Left ventricle myocardium superior (tissue), 1 donor: ENCODE measurements around the gene LINGO1. TPM values are rescaled to one million over a fixed set of nuclear protein-coding genes. Genes with fewer than 3 reads are reported as not detected.

ENCODE experiments used
- ATAC-seq: fragments of 200-7000 bp; cut with Tn5 transposase; one replicate; pipeline ENCODE4 v1.9.1; 2020; ENCODE audit warnings: mild to moderate bottlenecking, moderate library complexity
- DNase-seq: peaks from one replicate; pipeline ENCODE4 v3.0.0-alpha.2; 2020
- intact Hi-C: fragments of 100-400 bp; cut with micrococcal nuclease; formaldehyde crosslinking; loops from one replicate; pipeline ENCODE4 v1.11.0; 2022
- total RNA-seq: library from RNA; stranded (reverse); fragmentation: NEBNext Ultra II Directional; extraction: Animal tissue kit (Norgen Biotek cat#: 25700); gene quantifications from one replicate; pipeline ENCODE4 v1.2.1, GENCODE V29; 2021
- donor health status: DM: no; HTN: yes; CAD: no; lungs with severe emphysema.

LINGO1 gene
- total RNA-seq, 1 donor from 2014 or later: 1.7 TPM

- intact Hi-C loops: no loop called here
- DNase-seq (no peak), ATAC-seq (no peak)
These were observed 53.1 kb downstream of the LINGO1 start for GRCh38 chr15:77579498-77580188.

- intact Hi-C loops: no loop called here
- DNase-seq (no peak), ATAC-seq (no peak)
These were observed 53.9 kb downstream of the LINGO1 start for GRCh38 chr15:77578641-77579372.

GRCh38 chr15:77577366-77577950 is 55.3 kb downstream of the LINGO1 start:
- DNase-seq (no peak), ATAC-seq (no peak)
- intact Hi-C loops: no loop called here

GRCh38 chr15:77576538-77576937 is 56.2 kb downstream of the LINGO1 start:
- DNase-seq (no peak), ATAC-seq (no peak)
- intact Hi-C loops: no loop called here

- ATAC-seq: no peak
- intact Hi-C loops: no loop called here
- no peak for DNase-seq
These were observed 57.3 kb downstream of the LINGO1 start for GRCh38 chr15:77575203-77575934.

- DNase-seq (no peak), ATAC-seq (no peak)
- intact Hi-C loops: no loop called here
These were observed 58.0 kb downstream of the LINGO1 start for GRCh38 chr15:77574521-77575202.

- DNase-seq (no peak), ATAC-seq (no peak)
- intact Hi-C loops: no loop called here
These were observed 58.9 kb downstream of the LINGO1 start for GRCh38 chr15:77573802-77574201.

- intact Hi-C loops: no loop called here
- ATAC-seq (no peak), DNase-seq (no peak)
These were observed 60.5 kb downstream of the LINGO1 start for GRCh38 chr15:77572186-77572585.

GRCh38 chr15:77571741-77572140 is 61.0 kb downstream of the LINGO1 start:
- intact Hi-C loops: no loop called here
- ATAC-seq (no peak), DNase-seq (no peak)

GRCh38 chr15:77571181-77571580 is 61.5 kb downstream of the LINGO1 start:
- no peak for DNase-seq
- no peak for ATAC-seq
- intact Hi-C loops: no loop called here

GRCh38 chr15:77569729-77570125 is 63.0 kb downstream of the LINGO1 start:
- peak; percentile 52 for ATAC-seq
- DNase-seq: no peak
- intact Hi-C loops: no loop called here

GRCh38 chr15:77568973-77569728 is 63.6 kb downstream of the LINGO1 start:
- peak; percentile 59 for ATAC-seq
- no peak for DNase-seq
- intact Hi-C loops: no loop called here

- intact Hi-C loops: no loop called here
- no peak for DNase-seq
- no peak for ATAC-seq
These were observed 64.4 kb downstream of the LINGO1 start for GRCh38 chr15:77568014-77568972.

- intact Hi-C loops: no loop called here
- ATAC-seq: no peak
- no peak for DNase-seq
These were observed 65.5 kb downstream of the LINGO1 start for GRCh38 chr15:77567202-77567601.

- intact Hi-C loops: no loop called here
- ATAC-seq: no peak
- no peak for DNase-seq
These were observed 66.6 kb downstream of the LINGO1 start for GRCh38 chr15:77566092-77566491.

GRCh38 chr15:77565378-77565915 is 67.3 kb downstream of the LINGO1 start:
- DNase-seq (no peak), ATAC-seq (no peak)
- intact Hi-C loops: no loop called here

- intact Hi-C loops: no loop called here
- no peak for DNase-seq
- ATAC-seq: no peak
These were observed 67.8 kb downstream of the LINGO1 start for GRCh38 chr15:77564938-77565337.
